IMR-90 (cell line): ENCODE data around the gene MYH10. TPM values are rescaled to one million over a fixed set of nuclear protein-coding genes. Genes with fewer than 3 reads are reported as not detected.

ENCODE experiments used
- ATAC-seq: fragments of 200-7000 bp; cut with Tn5 transposase; 2 replicates; pipeline ENCODE4 v1.9.1; 2020; ENCODE audit warnings: low read depth, mild to moderate bottlenecking, moderate library complexity
- BruUV-seq: library from RNA; stranded (reverse); fragments of 400-500 nt; replicated peaks from 2 replicates; lab custom pipeline; 2021; lab: Mats Ljungman, UMichigan
- CTCF ChIA-PET: fragments of 300-600 bp; formaldehyde crosslinking; extraction: SDS; loops from one replicate; lab custom pipeline; 2021; ENCODE audit warnings: antibody characterized with exemption; lab: Yijun Ruan, JAX
- POLR2A ChIA-PET: fragments of 300-600 bp; sonication (Branson Sonifier 250); formaldehyde crosslinking; loops from one replicate; lab custom pipeline; 2022; ENCODE audit warnings: antibody characterized with exemption; ENCODE audit not compliant: unreplicated experiment; lab: Charles Lee
- DNase-seq: peaks from one replicate; pipeline ENCODE4 v3.0.0; 2013
- H2AFZ ChIP-seq: replicated peaks from 2 replicates; pipeline ENCODE3; 2013; ENCODE audit warnings: low read length, mild to moderate bottlenecking; ENCODE audit not compliant: poor library complexity
- H2AK5ac ChIP-seq: 2 replicates; pipeline ENCODE4 v1.6.1; 2013; ENCODE audit warnings: low read depth, low read length, inconsistent platforms
- H2AK9ac ChIP-seq: replicated peaks from 2 replicates; pipeline ENCODE3; 2013; ENCODE audit warnings: mild to moderate bottlenecking, low read depth, low read length, moderate library complexity; ENCODE audit not compliant: poor library complexity
- H2BK120ac ChIP-seq: 2 replicates; pipeline ENCODE4 v1.6.1; 2013; ENCODE audit warnings: low read depth, low read length, inconsistent platforms
- H2BK15ac ChIP-seq: 3 replicates; pipeline ENCODE4 v1.6.1; 2013; ENCODE audit warnings: low read depth, low read length, inconsistent platforms
- H2BK20ac ChIP-seq: 2 replicates; pipeline ENCODE4 v1.6.1; 2013; ENCODE audit warnings: low read depth, mild to moderate bottlenecking, inconsistent platforms, low read length, moderate library complexity
- H2BK5ac ChIP-seq: 2 replicates; pipeline ENCODE4 v1.6.1; 2013; ENCODE audit warnings: mild to moderate bottlenecking, low read depth, low read length, inconsistent platforms; ENCODE audit not compliant: poor library complexity, severe bottlenecking
- H3K14ac ChIP-seq: replicated peaks from 2 replicates; pipeline ENCODE4 v1.6.1; 2013; ENCODE audit warnings: low read depth, low read length, inconsistent platforms
- H3K18ac ChIP-seq: 2 replicates; pipeline ENCODE4 v1.6.1; 2013; ENCODE audit warnings: low read depth, low read length, control low read depth
- H3K23ac ChIP-seq: 2 replicates; pipeline ENCODE4 v1.6.1; 2013; ENCODE audit warnings: low read depth, low read length, inconsistent platforms
- H3K27ac ChIP-seq: 2 replicates; pipeline ENCODE4 v1.5.1; 2013; ENCODE audit warnings: mild to moderate bottlenecking, control low read depth, low read length; ENCODE audit not compliant: insufficient read depth
- H3K27me3 ChIP-seq: 2 replicates; pipeline ENCODE4 v1.6.1; 2013; ENCODE audit warnings: low read length; ENCODE audit not compliant: control insufficient read depth, insufficient read depth
- H3K36me3 ChIP-seq: 2 replicates; pipeline ENCODE4 v1.6.1; 2013; ENCODE audit warnings: low read length, mixed read lengths; ENCODE audit not compliant: control insufficient read depth, insufficient read depth
- H3K4ac ChIP-seq: 2 replicates; pipeline ENCODE4 v1.6.1; 2013; ENCODE audit warnings: low read depth, low read length, inconsistent platforms
- H3K4me1 ChIP-seq: 2 replicates; pipeline ENCODE4 v1.6.1; 2013; ENCODE audit warnings: low read length, mixed read lengths; ENCODE audit not compliant: control insufficient read depth, insufficient read depth
- H3K4me2 ChIP-seq: 2 replicates; pipeline ENCODE4 v1.6.1; 2013; ENCODE audit warnings: low read depth, mild to moderate bottlenecking, control low read depth, low read length, moderate library complexity
- H3K4me3 ChIP-seq: 2 replicates; pipeline ENCODE4 v1.5.1; 2013; ENCODE audit warnings: low read depth, mild to moderate bottlenecking, control low read depth, low read length, moderate library complexity; ENCODE audit not compliant: insufficient read depth
- H3K56ac ChIP-seq: 2 replicates; pipeline ENCODE4 v1.6.1; 2013; ENCODE audit warnings: low read length, inconsistent platforms; ENCODE audit not compliant: insufficient read depth; ENCODE audit errors: extremely low read depth
- H3K79me1 ChIP-seq, 2 experiments: 2 replicates each; pipeline ENCODE4 v1.6.1; 2013; ENCODE audit warnings: low read length in 2 of 2, inconsistent platforms in 1 of 2, low read depth in 1 of 2
- H3K9ac ChIP-seq: 2 replicates; pipeline ENCODE4 v1.6.1; 2013; ENCODE audit warnings: low read depth, low read length, control low read depth
- H3K9me1 ChIP-seq: 2 replicates; pipeline ENCODE4 v1.6.1; 2013; ENCODE audit warnings: low read length, inconsistent platforms; ENCODE audit not compliant: insufficient read depth
- H3K9me3 ChIP-seq: 2 replicates; pipeline ENCODE4 v1.6.1; 2013; ENCODE audit warnings: low read length; ENCODE audit not compliant: control insufficient read depth, insufficient read depth
- H4K20me1 ChIP-seq: 2 replicates; pipeline ENCODE4 v1.6.1; 2013; ENCODE audit warnings: low read length, inconsistent platforms; ENCODE audit not compliant: insufficient read depth
- H4K5ac ChIP-seq: 2 replicates; pipeline ENCODE4 v1.6.1; 2013; ENCODE audit warnings: mild to moderate bottlenecking, low read depth, low read length, control low read depth
- H4K8ac ChIP-seq, 2 experiments: 2 replicates each; pipeline ENCODE4 v1.6.1; 2013; ENCODE audit warnings: low read depth in 2 of 2, low read length in 2 of 2, control low read depth in 1 of 2, inconsistent platforms in 1 of 2
- H4K91ac ChIP-seq: 2 replicates; pipeline ENCODE4 v1.6.1; 2013; ENCODE audit warnings: low read depth, low read length, inconsistent platforms; ENCODE audit not compliant: insufficient read depth
- BHLHE40 ChIP-seq: fragments of 150-350 bp; IDR thresholded peaks from 2 replicates; pipeline ENCODE4 v1.6.1; 2016; ENCODE audit warnings: mild to moderate bottlenecking, low read depth, low read length
- CEBPB ChIP-seq: IDR thresholded peaks from 2 replicates; pipeline ENCODE4 v1.6.1; 2012; ENCODE audit warnings: low read depth, low read length, improper control_type of control experiment
- CHD1 ChIP-seq: IDR thresholded peaks from 2 replicates; pipeline ENCODE4 v1.6.1; 2012; ENCODE audit warnings: low read depth, low read length, improper control_type of control experiment
- ELK1 ChIP-seq: fragments of 150-350 bp; IDR thresholded peaks from 2 replicates; pipeline ENCODE4 v1.6.1; 2016; ENCODE audit warnings: low read depth, mild to moderate bottlenecking, low read length, moderate library complexity, borderline replicate concordance
- FOS ChIP-seq: fragments of 150-350 bp; IDR thresholded peaks from 2 replicates; pipeline ENCODE4 v1.6.1; 2016; ENCODE audit warnings: low read depth, low read length
- MAFK ChIP-seq: IDR thresholded peaks from 2 replicates; pipeline ENCODE4 v1.6.1; 2012; ENCODE audit warnings: low read depth, low read length, improper control_type of control experiment
- MAZ ChIP-seq: IDR thresholded peaks from 2 replicates; pipeline ENCODE4 v1.6.1; 2012; ENCODE audit warnings: low read depth, mild to moderate bottlenecking, low read length, improper control_type of control experiment, moderate library complexity, borderline replicate concordance
- MXI1 ChIP-seq: IDR thresholded peaks from 2 replicates; pipeline ENCODE4 v1.6.1; 2012; ENCODE audit warnings: low read depth, mild to moderate bottlenecking, low read length, moderate library complexity, borderline replicate concordance
- NFE2L2 ChIP-seq: fragments of 150-350 bp; IDR thresholded peaks from 2 replicates; pipeline ENCODE4 v1.6.1; 2016; ENCODE audit warnings: low read depth, mild to moderate bottlenecking, low read length
- POLR2A ChIP-seq: IDR thresholded peaks from 2 replicates; pipeline ENCODE4 v1.6.1; 2012; ENCODE audit warnings: mild to moderate bottlenecking, low read depth, low read length
- RAD21 ChIP-seq: IDR thresholded peaks from 2 replicates; pipeline ENCODE4 v1.6.1; 2012; ENCODE audit warnings: low read length, improper control_type of control experiment
- RCOR1 ChIP-seq: IDR thresholded peaks from 2 replicates; pipeline ENCODE4 v1.6.1; 2012; ENCODE audit warnings: mild to moderate bottlenecking, low read length, improper control_type of control experiment; ENCODE audit not compliant: insufficient replicate concordance
- RFX5 ChIP-seq: IDR thresholded peaks from 2 replicates; pipeline ENCODE4 v1.8.0; 2012; ENCODE audit warnings: low read depth, mild to moderate bottlenecking, low read length, moderate library complexity
- SMC3 ChIP-seq: fragments of 150-350 bp; IDR thresholded peaks from 2 replicates; pipeline ENCODE4 v1.6.1; 2016; ENCODE audit warnings: low read depth, mild to moderate bottlenecking, antibody characterized with exemption, low read length, moderate library complexity
- USF2 ChIP-seq: fragments of 150-350 bp; IDR thresholded peaks from 2 replicates; pipeline ENCODE4 v1.6.1; 2017; ENCODE audit warnings: mild to moderate bottlenecking, antibody characterized with exemption, low read length, low read depth
- WGBS, 2 experiments: methylation state at CpG; one replicate each; pipeline versions ENCODE4 v1.1.5 to v1.1.7; 2013; ENCODE audit warnings: missing lambda C conversion rate in 2 of 2; ENCODE audit not compliant: insufficient read length in 1 of 2; ENCODE audit errors: extremely low coverage in 2 of 2; 5-methylcytosine and 5-hydroxymethylcytosine counted together
- dilution Hi-C: fragments of 300-500 bp; cut with HindIII; formaldehyde crosslinking; loops from one replicate; pipeline ENCODE4 v1.14.3; 2018; ENCODE audit warnings: low sequenced_read_pairs; ENCODE audit not compliant: unreplicated experiment
- in situ Hi-C: fragments of 300-500 bp; cut with MboI; formaldehyde crosslinking; loops from 3 replicates; pipeline ENCODE4 v1.14.3; 2019; ENCODE audit warnings: low sequenced_read_pairs, inconsistent platforms, mixed read lengths
- intact Hi-C: fragments of 100-400 bp; cut with micrococcal nuclease; formaldehyde crosslinking; loops from 2 replicates; pipeline ENCODE4 v1.10.0; 2022
- polyA plus RNA-seq, 3 experiments: library from polyadenylated mRNA; depleted of rRNA; stranded (reverse); fragments of >200 nt; gene quantifications; 2 replicates each; pipeline ENCODE4 v1.2.3, GENCODE V29; 2012; ENCODE audit warnings: low replicate concordance in 1 of 3
- total RNA-seq: library from RNA; depleted of rRNA; stranded (reverse); fragments of >200 nt; gene quantifications from 2 replicates; pipeline ENCODE4 v1.2.3, GENCODE V29; 2012
- TF ChIP-seq, protein P1 (sequence below): conservative IDR thresholded peaks from 2 replicates; pipeline ENCODE4 v1.5.1; 2012; ENCODE audit warnings: mild to moderate bottlenecking, low read depth, low read length, improper control_type of control experiment

MYH10 gene
- total and polyA plus RNA-seq, 2 of the 4 experiments (the other 2 are of a cell fraction), result 71.2 to 95.2 TPM

DNA sequence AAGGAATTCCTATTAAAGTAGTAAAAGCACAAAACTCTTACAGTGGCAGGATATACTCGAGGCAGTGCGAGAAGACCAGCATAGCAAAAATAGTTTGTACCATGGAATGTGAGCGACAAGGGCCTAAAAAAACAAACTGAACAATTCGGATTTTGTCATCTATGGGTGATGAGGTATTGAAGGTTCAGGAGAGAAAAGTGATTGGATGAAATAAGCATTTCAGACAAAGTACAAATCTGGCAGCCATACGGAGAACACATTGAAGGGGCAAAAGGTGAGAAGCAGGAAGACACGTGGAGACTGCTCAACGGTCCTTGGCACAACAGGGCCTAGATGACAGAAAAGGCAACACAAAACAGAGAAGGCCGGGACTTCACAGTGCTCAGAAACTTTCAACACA lies 22.5 kb downstream of the MYH10 start:
- H4K91ac ChIP-seq, result no peak overlapping the region
- ChIA-PET POLR2A (no interaction called here), CTCF (interaction anchor here (0.6 kb wide), 1 partner anchor 1426 kb away, joined by 4 read pairs; no protein-coding TSS in a partner anchor)
- H3K4ac ChIP-seq, result peak overlapping the region; percentile 68; the same call in 1 of the 2 replicates
- no peak overlapping the region for H2BK120ac ChIP-seq
- in situ Hi-C loops, result no loop called here
- no peak overlapping the region for H2BK5ac ChIP-seq
- H3K4me1 ChIP-seq, result peaks cover 7% of the 10 kb centered on the region
- peaks cover 21% of the 10 kb centered on the region for H4K20me1 ChIP-seq
- H3K23ac ChIP-seq, result peak overlapping the region; percentile 23; the same call in 1 of the 2 replicates
- peak overlapping the region; percentile 42 for H2AK9ac ChIP-seq
- H4K8ac ChIP-seq, result peak overlapping the region in 1 of 2 experiments; percentile 66; a peak in 2 of 4 replicates
- no peak for DNase-seq
- no peak for TF ChIP-seq MAZ
- TF ChIP-seq NFE2L2, result no peak
- TF ChIP-seq USF2, result no peak
- TF ChIP-seq RFX5, result no peak
- TF ChIP-seq BHLHE40, result no peak
- TF ChIP-seq RAD21, result no peak
- no peak for TF ChIP-seq SMC3
- TF ChIP-seq ELK1, result no peak
- TF ChIP-seq CHD1, result no peak
- TF ChIP-seq POLR2A, result no peak
- TF ChIP-seq MXI1, result no peak
- TF ChIP-seq FOS, result no peak
- no peak for TF ChIP-seq RCOR1
- TF ChIP-seq CEBPB, result no peak
- TF ChIP-seq, protein P1, sequence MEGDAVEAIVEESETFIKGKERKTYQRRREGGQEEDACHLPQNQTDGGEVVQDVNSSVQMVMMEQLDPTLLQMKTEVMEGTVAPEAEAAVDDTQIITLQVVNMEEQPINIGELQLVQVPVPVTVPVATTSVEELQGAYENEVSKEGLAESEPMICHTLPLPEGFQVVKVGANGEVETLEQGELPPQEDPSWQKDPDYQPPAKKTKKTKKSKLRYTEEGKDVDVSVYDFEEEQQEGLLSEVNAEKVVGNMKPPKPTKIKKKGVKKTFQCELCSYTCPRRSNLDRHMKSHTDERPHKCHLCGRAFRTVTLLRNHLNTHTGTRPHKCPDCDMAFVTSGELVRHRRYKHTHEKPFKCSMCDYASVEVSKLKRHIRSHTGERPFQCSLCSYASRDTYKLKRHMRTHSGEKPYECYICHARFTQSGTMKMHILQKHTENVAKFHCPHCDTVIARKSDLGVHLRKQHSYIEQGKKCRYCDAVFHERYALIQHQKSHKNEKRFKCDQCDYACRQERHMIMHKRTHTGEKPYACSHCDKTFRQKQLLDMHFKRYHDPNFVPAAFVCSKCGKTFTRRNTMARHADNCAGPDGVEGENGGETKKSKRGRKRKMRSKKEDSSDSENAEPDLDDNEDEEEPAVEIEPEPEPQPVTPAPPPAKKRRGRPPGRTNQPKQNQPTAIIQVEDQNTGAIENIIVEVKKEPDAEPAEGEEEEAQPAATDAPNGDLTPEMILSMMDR, result no peak
- TF ChIP-seq MAFK, result no peak
- H3K79me1 ChIP-seq, result peaks cover 30 to 52% of the 10 kb centered on the region in 2 experiments
- H2BK20ac ChIP-seq, result no peak overlapping the region
- H3K4me3 ChIP-seq, result no peak overlapping the region
- no peak overlapping the region; the same call in 1 of the 2 replicates for H3K14ac ChIP-seq
- H3K4me2 ChIP-seq, result peak overlapping the region; percentile 28; the same call in 1 of the 2 replicates
- H2AK5ac ChIP-seq, result no peak overlapping the region; the same call in 1 of the 2 replicates
- H3K36me3 ChIP-seq, result no peaks in the 10 kb centered on the region; the same call in 1 of the 2 replicates
- ATAC-seq, result peak; percentile 22; the same call in 1 of the 2 replicates
- no peak overlapping the region for H2BK15ac ChIP-seq
- peaks cover 11% of the 10 kb centered on the region for H3K9me1 ChIP-seq
- H3K9ac ChIP-seq, result no peak overlapping the region
- 29% methylated on average over 3 of the region's 8 CpGs; no CpG with 5 or more reads in 1 of the 2 experiments for WGBS, 2 experiments
- no peak overlapping the region for H3K18ac ChIP-seq
- intact Hi-C loops, result no loop called here
- 0 out of 2 replicates have a peak, but pooled peaks cover 1% of the 10 kb centered on the region for H3K9me3 ChIP-seq
- no peak overlapping the region for H3K27ac ChIP-seq
- H2AFZ ChIP-seq, result no peak overlapping the region
- H3K56ac ChIP-seq, result peak overlapping the region; percentile 10; the same call in 1 of the 2 replicates
- no peaks in the 10 kb centered on the region for H3K27me3 ChIP-seq
- no TSS peak for BruUV-seq
- H4K5ac ChIP-seq, result no peak overlapping the region
- dilution Hi-C loops, result no loop called here
